Fibroblast of skin of left biceps (primary cell): ENCODE data around the gene ERFL.

Experiments
- DNase-seq, 2 experiments: peaks; one replicate each; pipeline ENCODE4 v3.0.0-alpha.2; 2013; ENCODE audit warnings: low read depth in 2 of 2

Gene ERFL

GRCh38 chr19:41913538-41914423 lies 14.5 kb downstream of the ERFL start:
- no peak for DNase-seq

GRCh38 chr19:41912899-41913537 lies 15.2 kb downstream of the ERFL start:
- DNase-seq: no peak

- no peak for DNase-seq
Observed at GRCh38 chr19:41911889-41912731, 16.1 kb downstream of the ERFL start.

- no peak for DNase-seq
Observed at GRCh38 chr19:41910992-41911888, 17.0 kb downstream of the ERFL start.

GRCh38 chr19:41910240-41910991 lies 17.8 kb downstream of the ERFL start:
- no peak for DNase-seq

- no peak for DNase-seq
Observed at GRCh38 chr19:41909706-41910105, 18.5 kb downstream of the ERFL start.

- DNase-seq: no peak
Observed at GRCh38 chr19:41908724-41909464, 19.4 kb downstream of the ERFL start.

GRCh38 chr19:41907994-41908615 lies 20.1 kb downstream of the ERFL start:
- no peak for DNase-seq

GRCh38 chr19:41906916-41907680 lies 21.2 kb downstream of the ERFL start:
- no peak for DNase-seq

- no peak for DNase-seq
Observed at GRCh38 chr19:41906271-41906670, 22.0 kb downstream of the ERFL start.

GRCh38 chr19:41905273-41906002 lies 22.8 kb downstream of the ERFL start:
- no peak for DNase-seq

- DNase-seq: no peak
Observed at GRCh38 chr19:41904118-41904870, 24.0 kb downstream of the ERFL start.

GRCh38 chr19:41903193-41903953 lies 24.9 kb downstream of the ERFL start:
- DNase-seq: no peak

GRCh38 chr19:41902594-41902993 lies 25.7 kb downstream of the ERFL start:
- DNase-seq: no peak

- no peak for DNase-seq
Observed at GRCh38 chr19:41901707-41902360, 26.4 kb downstream of the ERFL start.

GRCh38 chr19:41898235-41898634 lies 30.0 kb downstream of the ERFL start:
- DNase-seq: no peak
